ENCODE results near the gene CORO7.

CORO7 gene

DNA sequence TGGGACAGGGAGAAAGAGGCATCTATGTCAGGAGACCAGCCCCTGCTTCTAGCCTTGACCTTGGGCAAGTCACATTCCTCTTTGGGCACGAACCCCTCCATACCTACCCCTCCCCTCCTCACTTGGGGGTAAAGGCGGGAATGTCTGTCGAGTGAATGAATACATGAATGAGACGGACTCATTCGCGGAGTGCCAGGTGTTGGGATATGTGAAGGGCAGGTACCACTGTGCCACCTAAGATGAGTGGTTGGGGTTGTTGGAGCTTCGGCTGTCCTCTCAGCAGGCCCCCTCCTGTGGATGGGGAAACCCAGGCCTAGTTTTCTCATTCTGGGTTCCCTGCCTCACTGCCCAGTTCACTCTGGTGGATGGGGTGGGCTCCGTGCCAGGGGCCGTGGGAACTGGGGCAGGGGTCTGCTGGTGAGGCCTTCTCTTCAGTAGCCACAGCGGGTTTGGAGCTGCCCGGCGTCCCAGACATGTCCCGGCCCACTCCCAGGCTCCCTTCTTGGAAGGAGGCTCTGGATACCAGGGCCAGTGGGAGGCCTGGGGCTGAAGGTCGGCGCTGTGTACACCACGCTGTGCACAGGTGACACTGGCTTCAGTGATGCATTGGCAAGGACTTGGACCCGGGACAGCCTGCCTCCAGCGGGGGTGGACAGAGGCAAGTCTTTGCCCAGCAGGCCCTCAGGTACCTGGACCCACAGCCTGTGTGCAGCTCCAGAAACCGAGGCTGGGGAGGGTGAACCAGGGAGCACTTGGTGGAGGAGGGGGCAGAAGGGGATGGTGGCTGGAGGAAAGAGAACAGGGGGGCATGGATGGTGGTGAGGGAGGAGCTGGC lies 94.9 kb downstream of the CORO7 start:
- Histone ChIP-seq H3K36me3 (ENCODE audit: insufficient read depth, low read length) (no peaks in the 10 kb centered on the region), H3K9me3 (ENCODE audit: control insufficient read depth, insufficient read depth, low read length) (no peaks in the 10 kb centered on the region), H3K9ac (ENCODE audit: low read depth, low read length) (no peak overlapping the region), H3K4me1 (ENCODE audit: insufficient read depth, low read length) (peaks cover 56% of the 10 kb centered on the region)

DNA sequence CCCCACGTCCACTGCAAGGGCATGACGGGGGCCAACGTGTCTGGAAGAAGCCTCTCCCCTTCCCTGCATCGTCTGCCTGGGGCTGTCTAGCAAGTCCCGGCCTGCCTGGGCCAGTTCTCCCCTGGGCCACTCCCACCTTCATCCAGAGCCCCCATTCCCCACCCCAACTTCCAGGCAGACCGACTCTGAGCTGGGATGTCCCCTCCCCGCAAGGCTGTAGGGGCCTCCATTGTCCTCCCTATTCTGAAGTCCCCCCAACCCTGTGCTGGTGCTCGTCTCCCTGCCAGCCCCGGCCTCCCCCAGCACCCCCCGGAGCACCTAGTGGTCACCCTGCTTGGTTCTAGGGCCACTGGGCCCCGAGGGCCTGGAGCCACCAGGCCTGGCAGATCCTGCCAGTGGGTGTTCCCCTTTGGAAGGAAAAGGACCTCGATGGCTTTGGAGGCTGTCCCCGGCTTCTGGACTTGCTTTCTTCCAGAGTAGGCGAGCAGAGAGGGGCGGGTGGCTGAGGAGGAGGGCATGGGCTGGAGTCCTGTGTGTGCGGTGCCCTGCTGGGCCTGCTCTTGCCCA lies 95.7 kb downstream of the CORO7 start:
- H3K4me1 ChIP-seq (ENCODE audit: insufficient read depth, low read length): peaks cover 52% of the 10 kb centered on the region

DNA sequence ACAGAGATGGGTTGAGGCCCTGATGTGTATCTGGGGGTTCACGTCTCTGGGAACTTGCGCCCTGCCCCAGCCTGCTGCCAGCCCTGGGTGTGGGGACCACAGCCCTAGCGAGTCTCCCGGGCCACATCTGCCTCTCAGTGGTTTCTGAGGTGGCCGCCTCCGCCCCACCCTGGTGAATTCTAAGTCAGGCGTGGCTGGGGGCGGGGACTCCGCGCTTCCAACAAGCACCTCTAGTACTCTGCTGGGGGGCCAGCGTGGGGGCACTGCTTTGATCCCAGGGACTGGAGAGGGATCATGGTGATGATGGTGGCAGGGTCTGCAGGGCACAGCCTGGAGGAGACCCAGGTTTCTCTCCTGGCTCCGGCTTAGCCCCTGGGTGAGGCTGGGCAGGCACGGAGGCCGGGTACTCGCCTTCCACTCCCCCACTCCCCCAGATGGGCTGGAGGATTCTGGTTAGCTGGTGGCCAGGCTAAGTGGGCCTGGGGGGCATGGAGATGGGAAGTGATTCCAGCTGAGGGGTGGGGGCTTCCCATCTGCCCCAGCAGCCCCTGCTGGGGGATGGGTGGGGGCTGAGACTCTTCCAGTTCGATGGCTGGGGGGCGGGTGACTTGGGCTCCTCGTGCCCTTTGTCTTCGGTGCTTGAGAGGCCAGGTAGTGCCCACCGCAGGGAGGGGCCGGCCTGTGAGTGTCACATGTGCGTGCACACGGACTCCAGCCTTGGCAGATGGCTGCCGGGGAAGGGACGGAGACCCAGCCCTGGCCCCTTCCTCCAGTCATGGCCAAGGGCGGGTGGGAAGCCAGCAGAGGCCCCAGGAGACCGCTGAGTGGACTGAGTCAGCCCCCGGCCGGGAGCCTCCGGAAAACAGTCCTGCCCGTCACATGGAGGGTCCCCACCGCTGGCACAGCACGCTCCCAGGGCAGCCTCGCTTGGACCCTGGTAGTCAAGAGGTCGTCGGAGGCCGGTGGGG lies 96.7 kb downstream of the CORO7 start:
- Histone ChIP-seq H3K36me3 (ENCODE audit: insufficient read depth, low read length) (no peaks in the 10 kb centered on the region), H3K9me3 (ENCODE audit: control insufficient read depth, insufficient read depth, low read length) (no peaks in the 10 kb centered on the region), H3K9ac (ENCODE audit: low read depth, low read length) (no peak overlapping the region), H3K4me1 (ENCODE audit: insufficient read depth, low read length) (peaks cover 52% of the 10 kb centered on the region)

More for the DNA sequence above, 95.7 kb downstream of the CORO7 start:
- Histone ChIP-seq H3K9me3 (ENCODE audit: control insufficient read depth, insufficient read depth, low read length) (no peaks in the 10 kb centered on the region), H3K36me3 (ENCODE audit: insufficient read depth, low read length) (no peaks in the 10 kb centered on the region), H3K9ac (ENCODE audit: low read depth, low read length) (no peak overlapping the region)

DNA sequence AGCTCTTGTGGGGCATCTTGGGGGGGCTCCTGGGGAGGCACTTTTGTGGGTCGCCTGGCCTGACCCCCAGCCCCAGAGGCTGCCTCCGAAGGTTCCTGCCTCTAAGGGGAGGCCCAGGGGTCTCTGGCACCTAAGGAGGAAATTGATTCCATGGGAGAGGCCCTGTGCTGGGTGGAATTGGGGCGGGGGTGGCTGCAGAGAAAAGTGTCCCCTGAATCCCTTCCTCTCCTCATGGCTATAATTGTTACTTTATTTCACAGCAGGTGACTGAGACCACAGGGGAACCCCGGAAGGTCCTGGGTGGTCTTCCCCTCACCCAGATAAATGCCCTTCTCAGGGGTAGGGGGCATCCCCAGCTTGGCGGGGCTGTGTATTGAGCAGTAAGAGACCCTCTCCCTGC lies 97.4 kb downstream of the CORO7 start:
- H3K9ac ChIP-seq (ENCODE audit: low read depth, low read length): 0 out of 2 replicates have a peak overlapping the region, but pooled peaks have one; percentile 9
- no peaks in the 10 kb centered on the region for H3K36me3 ChIP-seq (ENCODE audit: insufficient read depth, low read length)
- H3K4me1 ChIP-seq (ENCODE audit: insufficient read depth, low read length): peaks cover 45% of the 10 kb centered on the region; the same call in 1 of the 2 replicates
- no peaks in the 10 kb centered on the region for H3K9me3 ChIP-seq (ENCODE audit: control insufficient read depth, insufficient read depth, low read length)

DNA sequence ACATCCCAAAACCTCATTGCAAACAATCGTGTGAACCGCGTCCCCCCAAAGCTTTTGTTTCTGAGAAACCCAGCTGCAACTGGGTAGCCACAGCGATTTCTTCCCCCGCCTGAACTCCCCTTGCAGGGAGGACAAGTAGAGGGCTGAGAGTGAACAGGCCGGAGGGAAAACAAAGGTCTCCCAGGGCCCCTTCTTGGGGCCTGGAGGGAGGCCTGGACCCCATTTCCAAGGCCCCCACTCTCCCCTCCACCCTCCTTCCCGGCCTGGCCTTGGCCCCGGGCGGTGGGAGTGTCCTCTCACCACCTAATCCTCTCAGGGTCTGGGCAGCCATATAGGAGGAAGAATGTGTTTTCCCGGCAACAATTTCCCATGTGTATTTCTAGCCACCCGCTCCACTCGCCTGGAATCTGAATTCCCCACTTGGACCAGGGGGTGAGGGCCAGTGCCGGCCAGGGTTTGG lies 97.9 kb downstream of the CORO7 start:
- Histone ChIP-seq H3K9ac (ENCODE audit: low read depth, low read length) (peak overlapping the region; percentile 9; the same call in 1 of the 2 replicates), H3K9me3 (ENCODE audit: control insufficient read depth, insufficient read depth, low read length) (no peaks in the 10 kb centered on the region), H3K36me3 (ENCODE audit: insufficient read depth, low read length) (no peaks in the 10 kb centered on the region), H3K4me1 (ENCODE audit: insufficient read depth, low read length) (peaks cover 40% of the 10 kb centered on the region; the same call in 1 of the 2 replicates)

DNA sequence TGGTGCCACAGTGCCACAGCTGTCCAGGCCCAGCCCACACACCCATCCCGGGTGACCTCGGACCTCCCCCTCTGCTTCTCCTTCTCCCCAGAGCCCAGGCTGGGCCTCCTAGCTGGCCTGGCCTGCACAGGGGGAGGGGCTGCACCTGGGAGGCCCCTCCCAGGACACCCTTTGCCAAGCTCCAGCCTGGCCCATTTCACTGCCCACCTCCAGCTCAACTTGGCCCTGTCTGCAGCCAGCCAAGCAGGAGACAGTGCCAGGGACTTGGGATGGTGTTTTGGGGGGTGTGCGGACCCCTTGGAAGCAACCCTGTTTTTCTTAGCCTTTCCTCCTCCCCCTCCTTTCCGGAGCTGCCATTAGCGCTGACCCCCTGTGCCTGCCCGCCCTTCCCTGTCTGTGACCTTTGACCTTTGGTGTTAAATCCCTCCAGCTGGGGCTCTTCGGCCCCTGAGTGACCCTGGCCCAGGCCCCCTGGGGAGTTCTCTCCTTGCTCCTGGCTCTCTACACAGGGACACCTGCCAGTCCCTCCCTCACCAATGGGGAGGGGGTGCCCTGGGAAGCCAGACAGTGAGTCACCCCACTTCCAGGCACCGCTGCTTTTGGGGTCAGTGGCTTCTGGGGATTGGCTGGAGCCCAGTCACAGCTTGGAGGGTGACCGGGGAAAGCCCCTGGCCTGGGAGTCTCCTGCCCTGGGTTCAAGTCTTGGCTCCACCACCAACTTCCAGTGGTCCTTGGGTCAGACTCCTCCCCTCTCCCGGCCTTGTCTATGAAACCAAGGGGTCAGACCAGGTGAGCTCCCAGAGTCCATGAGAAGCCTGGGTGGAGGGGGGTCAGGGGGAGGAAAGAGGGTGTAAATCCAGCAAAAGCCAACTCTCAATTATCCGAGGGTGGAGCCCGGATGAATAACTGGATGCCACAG lies 98.6 kb downstream of the CORO7 start:
- Histone ChIP-seq H3K4me1 (ENCODE audit: insufficient read depth, low read length) (peaks cover 34% of the 10 kb centered on the region; the same call in 1 of the 2 replicates), H3K9me3 (ENCODE audit: control insufficient read depth, insufficient read depth, low read length) (no peaks in the 10 kb centered on the region), H3K36me3 (ENCODE audit: insufficient read depth, low read length) (no peaks in the 10 kb centered on the region), H3K9ac (ENCODE audit: low read depth, low read length) (peak overlapping the region; percentile 85; the same call in 1 of the 2 replicates)

DNA sequence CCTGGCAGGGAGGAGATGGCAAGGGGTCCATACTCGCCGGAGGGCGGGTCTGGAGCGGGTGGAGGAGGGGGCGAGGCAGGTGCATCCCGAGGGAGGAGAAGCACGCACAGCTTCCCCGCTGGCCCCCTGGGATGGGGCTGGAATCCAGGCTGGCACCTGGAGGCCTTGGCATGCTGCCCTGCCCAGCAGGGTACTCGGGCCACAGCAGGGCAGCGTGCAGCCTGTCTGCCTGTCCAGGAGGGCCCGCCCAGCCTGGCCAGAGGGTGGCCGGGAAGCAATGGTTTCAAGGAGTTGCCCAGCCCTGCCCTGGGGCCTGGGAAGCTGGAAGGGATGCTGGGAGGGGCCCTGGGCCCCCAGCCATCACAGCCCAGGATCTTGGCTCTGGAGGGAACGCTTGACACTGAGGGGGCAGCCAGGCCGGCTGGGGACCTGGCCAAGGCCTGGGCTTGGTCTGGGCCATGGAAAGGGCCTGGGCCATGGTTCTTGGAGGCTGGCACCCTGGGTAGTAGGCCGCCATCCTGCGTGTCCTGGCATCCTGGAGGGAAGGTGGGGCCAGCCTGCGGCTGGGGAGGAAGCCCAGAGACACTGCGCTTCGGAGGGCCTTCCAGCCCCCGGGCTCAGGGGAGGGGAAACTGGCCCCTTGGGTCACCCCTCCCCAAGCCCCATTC lies 99.4 kb downstream of the CORO7 start:
- Histone ChIP-seq H3K9ac (ENCODE audit: low read depth, low read length) (peak overlapping the region; percentile 85), H3K36me3 (ENCODE audit: insufficient read depth, low read length) (no peaks in the 10 kb centered on the region), H3K4me1 (ENCODE audit: insufficient read depth, low read length) (peaks cover 34% of the 10 kb centered on the region; the same call in 1 of the 2 replicates), H3K9me3 (ENCODE audit: control insufficient read depth, insufficient read depth, low read length) (no peaks in the 10 kb centered on the region)

DNA sequence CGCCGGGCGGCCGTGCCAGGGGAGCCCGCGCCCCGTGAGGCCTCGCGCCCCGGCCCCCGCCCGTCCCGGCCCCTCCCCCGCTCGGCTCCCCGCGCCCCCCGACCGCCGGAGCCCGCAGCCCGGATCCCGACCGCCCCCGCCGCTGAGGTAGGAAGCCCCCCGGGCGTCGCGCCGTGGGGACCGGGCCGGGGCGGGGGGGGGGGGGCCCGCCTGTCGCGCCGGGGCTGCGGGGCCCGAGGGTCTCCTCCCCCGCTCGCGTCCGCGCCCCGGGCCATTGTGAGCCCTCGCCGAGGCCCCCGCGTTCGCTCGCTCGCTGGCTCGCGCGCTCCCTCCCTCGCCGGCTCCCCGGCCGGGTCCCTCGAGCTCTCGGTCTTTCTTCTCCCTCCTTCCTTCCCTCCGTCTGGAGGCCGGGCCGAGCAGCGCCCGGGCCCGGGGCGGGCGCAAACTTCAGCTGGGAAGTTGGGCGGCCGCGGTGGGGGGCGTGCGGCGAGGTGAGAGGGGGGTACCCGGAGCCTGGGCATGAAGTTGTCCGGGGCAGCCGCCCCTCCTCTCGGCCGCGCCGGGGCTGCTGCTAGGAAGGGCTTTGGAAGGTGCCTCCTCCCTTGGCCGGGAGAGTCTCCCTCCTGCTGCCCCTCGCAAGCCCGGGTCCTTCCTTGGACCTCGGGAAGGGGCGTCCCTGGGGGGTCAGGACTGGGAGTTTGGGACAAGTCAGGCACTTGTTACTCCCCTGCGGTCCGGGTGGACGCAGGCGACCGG lies 100.1 kb downstream of the CORO7 start:
- H3K4me1 ChIP-seq (ENCODE audit: insufficient read depth, low read length): peaks cover 34% of the 10 kb centered on the region; the same call in 1 of the 2 replicates
- peak overlapping the region; percentile 85 for H3K9ac ChIP-seq (ENCODE audit: low read depth, low read length)
- H3K9me3 ChIP-seq (ENCODE audit: control insufficient read depth, insufficient read depth, low read length): no peaks in the 10 kb centered on the region
- no peaks in the 10 kb centered on the region for H3K36me3 ChIP-seq (ENCODE audit: insufficient read depth, low read length)

DNA sequence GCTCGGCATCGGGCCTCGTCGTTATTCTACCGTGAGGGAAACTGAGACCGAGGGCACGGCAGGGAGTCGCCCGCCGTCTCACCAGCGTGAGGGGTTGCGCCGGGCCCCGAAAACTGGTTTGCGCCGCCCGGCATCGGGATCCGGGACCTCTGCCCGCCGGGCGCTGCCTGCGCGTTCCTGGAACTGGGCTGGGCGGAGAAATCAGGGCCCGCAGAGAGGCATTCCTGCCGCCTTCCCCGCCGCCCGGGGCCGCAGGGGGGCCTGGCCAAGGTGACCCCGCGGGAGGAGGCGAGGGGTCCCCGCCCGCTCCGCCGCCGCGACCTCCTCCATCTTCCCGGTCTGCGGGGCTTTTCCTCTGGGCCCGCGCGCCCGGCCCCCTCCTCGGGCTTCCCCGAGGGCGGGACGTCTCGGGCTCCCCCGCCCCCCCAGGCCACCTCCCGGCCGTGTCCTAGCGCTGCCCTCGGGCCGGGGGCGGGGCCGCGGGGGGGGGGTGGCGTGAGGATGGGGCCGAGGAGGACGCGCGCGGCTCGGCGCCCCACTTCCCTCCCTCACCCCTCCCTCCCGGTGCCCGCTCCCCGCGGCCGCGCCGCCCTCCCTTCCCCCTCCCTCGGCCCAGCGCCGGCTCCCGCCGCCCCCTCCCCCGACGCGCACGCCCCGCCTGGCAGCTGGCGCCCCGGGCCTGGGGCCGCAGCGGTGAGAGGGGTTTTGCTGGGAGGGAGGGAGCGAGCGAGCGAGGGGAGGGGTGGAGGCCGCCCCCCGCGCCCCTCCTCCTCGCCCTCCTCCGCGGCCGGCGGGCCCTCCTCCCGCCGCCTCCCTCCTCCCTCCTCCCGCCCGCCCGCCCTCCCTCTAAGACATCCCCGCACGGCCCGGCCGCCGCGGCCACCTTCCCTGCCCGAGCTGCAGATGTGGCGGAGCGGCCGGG lies 100.9 kb downstream of the CORO7 start, which contains the start of gene GLIS2:
TSS of gene GLIS2 (plus strand) at position 882 of the 922 bp plus-strand sequence. CDS start 16,214 bp downstream, outside the sequence.
- peak within 1 kb of the TSS; percentile 85 for H3K9ac ChIP-seq (ENCODE audit: low read depth, low read length)

DNA sequence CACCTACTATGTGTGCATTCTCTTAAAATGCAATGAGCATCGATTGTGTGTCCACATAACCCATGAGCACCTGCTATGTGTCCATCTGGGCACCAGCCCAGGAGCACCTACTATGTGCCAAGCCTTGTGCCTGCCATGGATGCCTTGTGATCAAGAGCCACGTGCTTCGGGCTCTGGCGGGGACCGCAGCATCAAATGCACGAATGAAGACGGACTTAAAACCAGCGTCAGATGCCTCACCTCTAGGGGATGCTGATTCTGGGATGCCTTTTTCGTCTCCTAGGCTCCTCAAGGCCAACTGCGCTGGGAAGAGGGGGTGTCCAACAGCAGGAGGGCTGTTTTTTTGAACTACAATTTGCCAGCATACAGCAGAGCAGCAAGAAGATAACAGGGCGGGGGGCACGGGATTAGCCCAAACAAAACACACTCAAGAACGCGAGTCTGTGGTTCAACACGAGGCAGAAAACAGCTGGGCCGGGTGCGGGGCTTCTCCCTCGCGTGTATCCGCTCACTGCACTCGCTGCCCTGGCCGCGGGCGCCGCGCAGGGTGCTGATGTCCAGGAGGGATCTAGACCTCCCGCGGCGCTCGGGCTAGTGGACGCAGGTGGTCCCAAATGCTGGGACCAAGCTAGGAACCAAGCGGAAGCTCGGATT lies 101.7 kb downstream of the CORO7 start:
- H3K9me3 ChIP-seq (ENCODE audit: control insufficient read depth, insufficient read depth, low read length): no peaks in the 10 kb centered on the region
- peaks cover 30% of the 10 kb centered on the region; the same call in 1 of the 2 replicates for H3K4me1 ChIP-seq (ENCODE audit: insufficient read depth, low read length)
- H3K36me3 ChIP-seq (ENCODE audit: insufficient read depth, low read length): no peaks in the 10 kb centered on the region
- peak overlapping the region; percentile 74 for H3K9ac ChIP-seq (ENCODE audit: low read depth, low read length)

More for the DNA sequence above, 100.9 kb downstream of the CORO7 start, which contains the start of gene GLIS2:
- H3K36me3 ChIP-seq (ENCODE audit: insufficient read depth, low read length): no peaks in the 10 kb centered on the region
- H3K4me1 ChIP-seq (ENCODE audit: insufficient read depth, low read length): peaks cover 32% of the 10 kb centered on the region; the same call in 1 of the 2 replicates
- no peaks in the 10 kb centered on the region for H3K9me3 ChIP-seq (ENCODE audit: control insufficient read depth, insufficient read depth, low read length)
